LNCaP clone FGC (cell line): Measurements from ENCODE around the gene OVOL3.

Source experiments
- DNase-seq: peaks from one replicate; pipeline ENCODE4 v3.0.0-alpha.2; 2011; ENCODE audit warnings: low read depth
- H3K4me3 ChIP-seq: 2 replicates; pipeline ENCODE4 v1.5.1; 2011; ENCODE audit warnings: mild to moderate bottlenecking, low read depth, low read length, control low read depth
- CTCF ChIP-seq: IDR thresholded peaks from 2 replicates; pipeline ENCODE4 v1.5.1; 2012; ENCODE audit warnings: mild to moderate bottlenecking; ENCODE audit not compliant: control insufficient read depth, insufficient read depth; ENCODE audit errors: extremely low read depth

The OVOL3 gene

GRCh38 chr19:36090910-36091695, 19.8 kb upstream of the OVOL3 start:
- no peak for TF ChIP-seq CTCF
- no peak for DNase-seq

GRCh38 chr19:36092566-36092965, 18.4 kb upstream of the OVOL3 start:
- H3K4me3 ChIP-seq = no peak overlapping the region
- no peak for TF ChIP-seq CTCF
- no peak for DNase-seq

More at GRCh38 chr19:36090910-36091695, 19.8 kb upstream of the OVOL3 start:
- no peak overlapping the region for H3K4me3 ChIP-seq

GRCh38 chr19:36093146-36093662, 17.7 kb upstream of the OVOL3 start:
- DNase-seq = no peak
- no peak for TF ChIP-seq CTCF
- no peak overlapping the region for H3K4me3 ChIP-seq

- no peak for TF ChIP-seq CTCF
These were observed 17.3 kb upstream of the OVOL3 start for GRCh38 chr19:36093687-36094086.

DNA sequence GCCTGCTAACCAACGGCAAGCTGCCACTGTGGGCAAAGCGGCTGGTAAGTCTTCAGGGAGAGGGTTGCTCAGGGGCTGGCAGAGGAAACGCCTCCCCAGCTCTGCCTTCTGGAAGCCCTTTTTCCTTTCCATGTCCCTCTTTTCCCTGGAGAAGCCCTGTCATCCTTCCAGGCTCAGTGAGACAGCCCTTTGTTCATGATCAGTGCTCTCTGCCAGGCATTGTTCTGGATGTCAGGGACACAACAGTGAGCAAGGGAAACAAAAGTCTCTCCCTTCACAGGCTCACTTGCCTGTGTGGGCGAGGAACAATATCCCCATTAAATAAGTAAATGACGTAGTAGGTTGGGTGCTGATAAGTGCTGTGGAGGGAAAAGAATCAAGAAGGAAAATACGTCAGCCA, 13.9 kb upstream of the OVOL3 start:
- no peak overlapping the region for H3K4me3 ChIP-seq
- DNase-seq = no peak
- TF ChIP-seq CTCF = no peak

More at GRCh38 chr19:36093687-36094086, 17.3 kb upstream of the OVOL3 start:
- H3K4me3 ChIP-seq = no peak overlapping the region
- DNase-seq = no peak

DNA sequence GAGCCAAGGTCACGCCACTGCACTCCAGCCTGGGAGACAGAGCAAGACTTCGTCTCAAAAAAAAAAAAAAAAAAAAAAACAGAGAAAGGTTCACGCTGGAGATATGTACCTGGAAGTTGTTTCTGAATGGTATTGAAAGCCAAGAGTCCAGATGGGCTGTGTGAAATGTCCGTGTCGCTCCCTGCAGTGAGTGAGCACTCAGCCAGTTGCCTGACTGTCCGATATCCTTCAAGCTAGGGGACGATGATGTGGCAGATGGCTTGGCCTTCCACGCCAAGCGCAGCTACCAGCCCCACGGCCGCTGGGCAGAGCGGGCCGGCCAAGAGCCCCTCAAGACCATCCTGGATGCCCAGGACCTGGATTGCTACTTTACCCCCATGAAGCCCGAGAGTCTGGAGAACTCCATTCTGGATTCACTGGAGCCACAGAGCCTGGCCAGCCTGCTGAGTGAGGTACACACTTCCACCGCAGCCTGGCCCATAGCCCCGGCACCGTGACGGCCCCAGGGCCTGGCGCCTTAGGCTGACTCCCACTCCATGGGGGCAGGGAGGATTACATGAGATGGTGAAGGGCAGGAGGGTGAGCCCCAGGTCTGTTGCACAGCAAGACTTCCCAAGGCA, 11.7 kb upstream of the OVOL3 start:
- no peak for DNase-seq
- H3K4me3 ChIP-seq = no peak overlapping the region
- no peak for TF ChIP-seq CTCF

GRCh38 chr19:36100476-36100875, 10.5 kb upstream of the OVOL3 start:
- DNase-seq = no peak

More at GRCh38 chr19:36100476-36100875, 10.5 kb upstream of the OVOL3 start:
- no peak overlapping the region for H3K4me3 ChIP-seq
- TF ChIP-seq CTCF = no peak
